ENCODE measurements around the gene MARCHF3.
"Not testable (repeated sequence)": the region's sequence is repeated elsewhere in the genome, so short reads cannot be mapped to it uniquely, and the experiment has no call there.

The MARCHF3 gene

GRCh38 chr5:127006744-127007143, 23.6 kb downstream of the MARCHF3 start:
- TF ChIP-seq, protein P1, sequence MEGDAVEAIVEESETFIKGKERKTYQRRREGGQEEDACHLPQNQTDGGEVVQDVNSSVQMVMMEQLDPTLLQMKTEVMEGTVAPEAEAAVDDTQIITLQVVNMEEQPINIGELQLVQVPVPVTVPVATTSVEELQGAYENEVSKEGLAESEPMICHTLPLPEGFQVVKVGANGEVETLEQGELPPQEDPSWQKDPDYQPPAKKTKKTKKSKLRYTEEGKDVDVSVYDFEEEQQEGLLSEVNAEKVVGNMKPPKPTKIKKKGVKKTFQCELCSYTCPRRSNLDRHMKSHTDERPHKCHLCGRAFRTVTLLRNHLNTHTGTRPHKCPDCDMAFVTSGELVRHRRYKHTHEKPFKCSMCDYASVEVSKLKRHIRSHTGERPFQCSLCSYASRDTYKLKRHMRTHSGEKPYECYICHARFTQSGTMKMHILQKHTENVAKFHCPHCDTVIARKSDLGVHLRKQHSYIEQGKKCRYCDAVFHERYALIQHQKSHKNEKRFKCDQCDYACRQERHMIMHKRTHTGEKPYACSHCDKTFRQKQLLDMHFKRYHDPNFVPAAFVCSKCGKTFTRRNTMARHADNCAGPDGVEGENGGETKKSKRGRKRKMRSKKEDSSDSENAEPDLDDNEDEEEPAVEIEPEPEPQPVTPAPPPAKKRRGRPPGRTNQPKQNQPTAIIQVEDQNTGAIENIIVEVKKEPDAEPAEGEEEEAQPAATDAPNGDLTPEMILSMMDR (IDR thresholded peaks at IDR 0.05; ENCODE audit: borderline replicate concordance, insufficient read depth, low read depth, low read length) = no peak
- H3K4me3 ChIP-seq (ENCODE audit: low read depth, low read length) = no peak overlapping the region

GRCh38 chr5:127005282-127005681, 25.1 kb downstream of the MARCHF3 start:
- not testable (repeated sequence) for H3K4me3 ChIP-seq (ENCODE audit: low read depth, low read length)

GRCh38 chr5:127004721-127005120, 25.6 kb downstream of the MARCHF3 start:
- TF ChIP-seq, protein P1 (IDR thresholded peaks at IDR 0.05; ENCODE audit: borderline replicate concordance, insufficient read depth, low read depth, low read length) = no peak

GRCh38 chr5:127003798-127004495, 26.4 kb downstream of the MARCHF3 start:
- TF ChIP-seq, protein P1 (IDR thresholded peaks at IDR 0.05; ENCODE audit: borderline replicate concordance, insufficient read depth, low read depth, low read length) = no peak
- no peak overlapping the region for H3K4me3 ChIP-seq (ENCODE audit: low read depth, low read length)

More at GRCh38 chr5:127004721-127005120, 25.6 kb downstream of the MARCHF3 start:
- no peak overlapping the region for H3K4me3 ChIP-seq (ENCODE audit: low read depth, low read length)

DNA sequence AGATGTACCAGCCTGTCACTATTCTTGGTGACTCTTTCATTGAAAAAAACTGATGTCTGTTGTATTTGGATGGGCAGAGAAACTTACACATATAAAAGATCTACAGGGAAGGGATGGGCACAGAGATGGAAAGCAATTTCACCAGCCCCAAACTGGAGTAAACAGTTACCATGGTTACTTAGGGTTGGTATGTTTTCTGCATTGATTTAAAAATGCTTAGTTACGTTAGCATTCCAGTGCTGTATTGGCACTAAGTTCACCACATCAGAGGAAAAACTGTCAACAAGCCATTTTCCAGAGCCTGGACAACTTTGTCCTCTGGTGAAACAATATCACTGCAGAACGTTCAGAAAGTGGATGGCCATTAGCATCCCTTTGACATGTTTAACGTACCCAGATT, 28.0 kb downstream of the MARCHF3 start:
- no peak overlapping the region for H3K4me3 ChIP-seq (ENCODE audit: low read depth, low read length)
- TF ChIP-seq, protein P1 (IDR thresholded peaks at IDR 0.05; ENCODE audit: borderline replicate concordance, insufficient read depth, low read depth, low read length) = no peak

GRCh38 chr5:127001621-127002296, 28.6 kb downstream of the MARCHF3 start:
- TF ChIP-seq, protein P1 (IDR thresholded peaks at IDR 0.05; ENCODE audit: borderline replicate concordance, insufficient read depth, low read depth, low read length) = no peak
- H3K4me3 ChIP-seq (ENCODE audit: low read depth, low read length) = no peak overlapping the region

DNA sequence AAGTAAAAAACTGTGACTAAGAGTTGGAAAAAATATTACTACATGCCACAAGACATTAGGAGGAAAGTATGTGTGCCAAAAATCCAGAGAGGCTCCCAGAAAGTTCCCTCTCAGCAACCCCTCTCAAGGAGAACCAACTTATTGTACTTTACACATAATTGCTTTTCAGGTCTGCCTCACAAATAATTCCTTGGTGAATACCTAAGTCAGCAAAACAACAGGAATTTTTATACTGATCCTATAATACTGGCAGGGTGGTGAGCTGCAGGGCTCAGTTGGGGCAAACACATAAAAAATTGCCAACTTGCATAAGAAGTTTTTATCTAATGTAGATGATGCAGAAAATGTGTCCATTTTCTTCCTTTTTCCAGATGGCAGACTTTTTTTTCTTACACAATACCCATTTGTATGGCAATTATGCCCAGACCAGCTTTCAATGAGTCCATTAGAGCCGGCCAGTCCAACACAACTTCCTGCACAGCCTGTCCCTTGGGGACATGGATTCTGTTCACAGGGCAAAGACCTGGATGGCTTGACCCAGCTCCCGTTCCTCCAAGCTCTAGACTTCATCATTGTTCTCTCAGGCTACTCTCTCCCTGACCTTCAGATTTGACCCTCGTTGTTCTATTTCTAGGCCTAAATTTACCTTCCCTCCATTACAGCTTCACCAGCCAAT, 31.3 kb downstream of the MARCHF3 start:
- H3K4me3 ChIP-seq (ENCODE audit: low read depth, low read length) = no peak overlapping the region
- TF ChIP-seq, protein P1 (IDR thresholded peaks at IDR 0.05; ENCODE audit: borderline replicate concordance, insufficient read depth, low read depth, low read length) = no peak

Measured in GM12875 (cell line).